ENCODE data around the gene KCNK4.

The KCNK4 gene

DNA sequence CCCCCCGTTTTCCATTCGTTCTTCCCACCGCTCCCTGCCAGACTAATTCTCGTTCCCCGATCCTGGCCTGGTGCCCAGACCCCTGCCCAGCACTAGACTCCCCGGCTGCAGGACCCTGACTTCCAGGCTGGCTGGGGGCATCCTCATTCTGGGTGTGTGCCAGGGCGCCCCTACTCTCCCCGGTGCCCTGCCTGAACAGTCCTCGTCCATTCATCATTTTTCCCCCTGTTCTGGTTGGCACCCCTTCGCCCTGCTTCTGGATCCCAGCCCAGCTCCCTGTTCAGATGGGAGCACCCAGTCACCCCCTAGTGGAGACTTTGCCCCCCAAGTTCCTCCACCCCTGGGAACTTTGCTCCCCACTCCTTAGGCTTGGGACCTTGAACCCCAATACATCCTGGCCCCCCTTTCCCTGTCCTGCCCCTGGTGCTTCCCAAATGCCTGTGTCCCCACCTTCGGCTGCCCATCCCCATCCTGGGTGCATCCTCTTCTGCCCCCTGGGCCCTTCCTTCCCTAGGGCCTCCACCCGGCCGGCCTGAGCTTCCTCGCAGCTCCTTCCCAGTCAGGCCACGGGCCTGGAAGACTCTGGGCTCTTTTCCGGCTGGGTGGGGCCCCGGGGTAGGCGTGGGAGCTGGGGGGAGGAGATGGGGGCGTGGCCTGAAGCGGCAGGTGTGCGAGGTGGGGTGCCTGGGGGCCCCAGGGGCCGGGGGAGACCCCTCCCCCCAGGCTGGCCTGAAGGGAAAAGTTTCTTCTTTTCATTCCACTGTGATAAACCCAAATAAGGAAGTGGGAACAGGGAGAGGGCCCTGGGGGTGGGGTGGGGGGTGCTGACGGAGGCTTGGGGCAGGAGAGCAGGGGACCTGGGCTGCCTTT is 38.9 kb upstream of the KCNK4 start:
- in situ Hi-C loops (cut with HindIII; ENCODE audit: low sequenced_read_pairs): loop anchor here (5.0 kb wide), 1 partner anchor 55 kb away; the partner anchor contains the start of gene ESRRA

- in situ Hi-C loops (cut with HindIII; ENCODE audit: low sequenced_read_pairs): loop anchor here (5.0 kb wide), 1 partner anchor 54 kb away; the partner anchor contains the start of gene ESRRA
Measured at GRCh38 chr11:64253043-64253442, 38.1 kb upstream of the KCNK4 start.

DNA sequence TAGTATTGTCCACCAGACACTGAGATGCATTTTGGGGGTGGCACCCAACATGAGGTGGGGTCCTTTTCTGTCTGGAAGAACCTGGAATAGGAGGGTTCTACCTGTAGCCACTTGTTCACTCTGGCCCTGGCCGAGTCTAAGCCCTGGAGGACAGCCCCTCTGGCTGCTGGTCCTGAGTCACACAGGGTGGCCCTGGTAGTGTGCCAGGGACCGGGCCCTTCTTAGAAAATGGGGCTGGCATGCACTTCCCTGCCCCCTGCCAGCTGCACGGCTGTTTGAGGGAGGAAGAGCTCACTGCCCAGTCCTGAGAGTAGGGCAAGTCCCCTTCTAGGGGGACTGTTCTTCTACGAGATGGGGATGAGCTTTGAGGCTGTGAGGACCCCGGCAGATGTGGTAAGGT is 37.6 kb upstream of the KCNK4 start:
- in situ Hi-C loops (cut with HindIII; ENCODE audit: low sequenced_read_pairs): loop anchor here (5.0 kb wide), 1 partner anchor 54 kb away; the partner anchor contains the start of gene ESRRA

GRCh38 chr11:64254326-64254725 is 36.8 kb upstream of the KCNK4 start:
- in situ Hi-C loops (cut with HindIII; ENCODE audit: low sequenced_read_pairs): loop anchor here (5.0 kb wide), 1 partner anchor 53 kb away; the partner anchor contains the start of gene ESRRA

- in situ Hi-C loops (cut with HindIII; ENCODE audit: low sequenced_read_pairs): no loop called here
Measured at GRCh38 chr11:64255135-64256128, 35.7 kb upstream of the KCNK4 start.

DNA sequence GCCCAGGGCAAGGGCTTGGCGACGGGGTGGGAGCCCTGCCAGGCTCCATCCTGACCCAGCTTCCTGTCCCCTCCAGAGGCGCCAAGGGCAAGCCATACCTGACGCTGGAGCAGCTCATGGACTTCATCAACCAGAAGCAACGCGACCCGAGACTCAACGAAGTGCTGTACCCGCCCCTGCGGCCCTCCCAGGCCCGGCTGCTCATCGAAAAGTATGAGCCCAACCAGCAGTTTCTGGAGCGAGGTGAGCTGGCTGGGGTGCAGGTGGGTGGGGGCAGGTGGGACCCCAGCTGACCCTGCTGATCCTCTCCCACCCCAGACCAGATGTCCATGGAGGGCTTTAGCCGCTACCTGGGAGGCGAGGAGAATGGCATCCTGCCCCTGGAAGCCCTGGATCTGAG is 34.8 kb upstream of the KCNK4 start:
- in situ Hi-C loops (cut with HindIII; ENCODE audit: low sequenced_read_pairs): no loop called here

DNA sequence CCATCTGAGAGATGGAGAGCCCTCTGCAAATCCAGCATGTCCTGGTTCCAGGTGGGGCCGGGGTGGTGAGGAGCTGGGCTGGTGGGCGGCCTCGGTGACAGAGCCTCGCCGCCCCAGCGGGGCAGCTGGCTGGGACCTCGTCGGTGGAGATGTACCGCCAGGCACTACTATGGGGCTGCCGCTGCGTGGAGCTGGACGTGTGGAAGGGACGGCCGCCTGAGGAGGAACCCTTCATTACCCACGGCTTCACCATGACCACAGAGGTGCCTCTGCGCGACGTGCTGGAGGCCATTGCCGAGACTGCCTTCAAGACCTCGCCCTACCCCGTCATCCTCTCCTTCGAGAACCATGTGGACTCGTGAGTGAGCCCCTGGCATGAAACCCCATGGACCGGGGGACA is 32.7 kb upstream of the KCNK4 start:
- in situ Hi-C loops (cut with HindIII; ENCODE audit: low sequenced_read_pairs): no loop called here

- in situ Hi-C loops (cut with HindIII; ENCODE audit: low sequenced_read_pairs): no loop called here
Measured at GRCh38 chr11:64258946-64259532, 32.1 kb upstream of the KCNK4 start.

DNA sequence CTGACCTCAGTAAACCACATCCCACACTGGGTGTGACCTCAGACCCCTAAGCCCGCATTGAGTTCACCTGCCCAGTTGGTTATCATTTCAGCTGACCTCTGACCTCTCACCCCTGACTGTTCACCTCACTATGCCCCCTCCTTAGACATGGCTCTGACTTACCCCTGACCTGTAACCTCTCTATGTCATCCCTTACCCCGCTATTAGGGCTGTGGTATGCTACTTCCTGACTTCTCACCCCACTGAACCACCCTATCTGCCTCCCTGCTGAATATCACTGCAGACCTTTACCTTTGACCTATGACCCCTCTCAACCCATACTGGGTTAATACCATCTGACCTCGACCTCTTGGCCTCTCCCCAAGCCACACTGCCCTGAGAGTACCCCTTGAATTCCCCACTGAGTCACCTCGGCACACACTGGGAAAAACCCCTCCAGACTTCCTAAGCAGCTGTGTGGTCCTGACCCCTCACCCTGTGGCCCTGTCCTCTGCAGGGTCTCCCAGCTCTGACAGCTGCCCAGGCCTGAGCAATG is 31.5 kb upstream of the KCNK4 start:
- in situ Hi-C loops (cut with HindIII; ENCODE audit: low sequenced_read_pairs): loop anchor here (5.0 kb wide), 1 partner anchor 52 kb away; the partner anchor contains the start of gene FERMT3

- in situ Hi-C loops (cut with HindIII; ENCODE audit: low sequenced_read_pairs): loop anchor here (5.0 kb wide), 1 partner anchor 53 kb away; the partner anchor contains the start of gene FERMT3
Measured at GRCh38 chr11:64260147-64260708, 30.9 kb upstream of the KCNK4 start.

DNA sequence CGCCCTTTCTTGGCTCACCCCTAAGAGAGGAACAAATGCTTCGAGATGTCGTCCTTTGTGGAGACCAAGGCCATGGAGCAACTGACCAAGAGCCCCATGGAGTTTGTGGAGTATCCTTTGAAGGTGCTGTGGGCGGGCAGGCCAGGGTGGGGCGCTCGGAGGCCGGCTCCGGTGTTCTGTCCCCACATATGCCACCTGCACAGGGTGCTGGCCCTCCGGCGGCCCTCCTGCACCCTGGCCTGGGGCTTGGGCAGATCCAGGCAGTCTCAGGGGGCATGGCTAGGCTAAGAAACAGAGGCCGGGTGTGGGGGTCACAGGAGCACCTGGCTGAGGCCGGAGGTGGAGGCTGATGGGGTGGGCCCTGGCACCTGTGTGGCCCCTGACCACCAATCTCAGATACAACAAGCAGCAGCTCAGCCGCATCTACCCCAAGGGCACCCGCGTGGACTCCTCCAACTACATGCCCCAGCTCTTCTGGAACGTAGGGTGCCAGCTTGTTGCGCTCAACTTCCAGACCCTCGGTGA is 29.5 kb upstream of the KCNK4 start:
- in situ Hi-C loops (cut with HindIII; ENCODE audit: low sequenced_read_pairs): loop anchor here (5.0 kb wide), 1 partner anchor 54 kb away; the partner anchor contains the start of gene FERMT3

DNA sequence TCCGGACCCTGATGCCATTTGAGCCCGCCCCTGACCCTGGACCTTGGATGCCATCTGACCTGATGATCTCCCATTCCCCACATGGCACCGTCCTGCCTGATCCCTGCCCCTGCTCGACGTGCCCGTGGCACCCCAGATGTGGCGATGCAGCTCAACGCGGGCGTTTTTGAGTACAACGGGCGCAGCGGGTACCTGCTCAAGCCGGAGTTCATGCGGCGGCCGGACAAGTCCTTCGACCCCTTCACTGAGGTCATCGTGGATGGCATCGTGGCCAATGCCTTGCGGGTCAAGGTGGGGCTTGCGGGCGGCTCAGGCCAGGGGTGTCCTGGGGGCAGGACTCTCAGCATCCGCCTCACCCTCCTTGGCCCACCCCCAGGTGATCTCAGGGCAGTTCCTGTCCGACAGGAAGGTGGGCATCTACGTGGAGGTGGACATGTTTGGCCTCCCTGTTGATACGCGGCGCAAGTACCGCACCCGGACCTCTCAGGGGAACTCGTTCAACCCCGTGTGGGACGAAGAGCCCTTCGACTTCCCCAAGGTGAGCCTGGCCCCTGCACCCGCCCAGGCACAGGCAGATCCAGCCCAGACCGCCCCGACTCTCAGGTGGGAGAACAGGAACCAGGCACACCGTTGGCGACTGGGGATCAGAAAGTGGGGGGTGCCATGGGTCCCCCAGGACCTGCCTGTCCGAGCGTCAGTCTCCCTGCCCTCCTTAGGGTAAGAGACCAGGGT is 28.7 kb upstream of the KCNK4 start:
- in situ Hi-C loops (cut with HindIII; ENCODE audit: low sequenced_read_pairs): loop anchor here (5.0 kb wide), 1 partner anchor 55 kb away; the partner anchor contains the start of gene FERMT3

DNA sequence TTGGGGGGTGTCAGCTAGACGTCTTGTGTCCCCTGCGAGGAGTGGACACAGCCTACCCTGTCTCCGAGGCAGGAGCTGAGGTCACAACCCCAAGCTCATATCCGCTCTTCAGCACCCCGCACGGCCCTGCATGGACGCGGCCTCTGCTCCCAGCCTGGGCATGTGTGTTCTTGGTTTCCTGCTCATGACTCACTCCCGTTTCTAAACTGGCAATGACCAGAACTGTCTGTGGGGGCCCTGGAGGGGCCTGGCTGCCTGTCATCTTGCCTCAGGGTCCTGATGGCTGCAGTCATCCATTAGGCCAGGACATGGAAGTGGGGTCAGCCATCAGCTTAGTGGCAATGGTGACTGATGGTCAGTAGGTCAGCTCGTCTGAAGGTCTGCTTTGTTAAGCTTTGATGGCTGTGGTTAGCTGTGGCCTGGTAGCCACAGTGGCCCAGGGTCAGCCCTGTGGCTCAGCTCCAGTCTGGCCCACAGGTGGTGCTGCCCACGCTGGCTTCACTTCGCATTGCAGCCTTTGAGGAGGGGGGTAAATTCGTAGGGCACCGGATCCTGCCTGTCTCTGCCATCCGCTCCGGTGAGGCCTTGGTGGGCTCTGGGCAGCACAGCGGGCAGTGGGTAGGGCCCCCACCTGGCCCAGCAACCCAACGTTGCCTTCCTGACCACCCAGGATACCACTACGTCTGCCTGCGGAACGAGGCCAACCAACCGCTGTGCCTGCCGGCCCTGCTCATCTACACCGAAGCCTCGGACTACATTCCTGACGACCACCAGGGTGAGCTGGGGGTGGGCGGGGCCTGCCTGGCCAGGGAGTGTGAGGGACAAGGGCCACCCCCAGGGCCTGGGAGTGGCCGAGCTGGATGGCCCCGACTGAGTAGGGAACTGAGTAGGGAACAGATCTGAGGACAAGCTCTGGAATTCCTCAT is 27.8 kb upstream of the KCNK4 start:
- in situ Hi-C loops (cut with HindIII; ENCODE audit: low sequenced_read_pairs): loop anchor here (5.0 kb wide), 1 partner anchor 56 kb away; the partner anchor contains the start of gene FERMT3

- in situ Hi-C loops (cut with HindIII; ENCODE audit: low sequenced_read_pairs): loop anchor here (5.0 kb wide), 1 partner anchor 57 kb away; the partner anchor contains the start of gene FERMT3
Measured at GRCh38 chr11:64263947-64264317, 27.2 kb upstream of the KCNK4 start.

DNA sequence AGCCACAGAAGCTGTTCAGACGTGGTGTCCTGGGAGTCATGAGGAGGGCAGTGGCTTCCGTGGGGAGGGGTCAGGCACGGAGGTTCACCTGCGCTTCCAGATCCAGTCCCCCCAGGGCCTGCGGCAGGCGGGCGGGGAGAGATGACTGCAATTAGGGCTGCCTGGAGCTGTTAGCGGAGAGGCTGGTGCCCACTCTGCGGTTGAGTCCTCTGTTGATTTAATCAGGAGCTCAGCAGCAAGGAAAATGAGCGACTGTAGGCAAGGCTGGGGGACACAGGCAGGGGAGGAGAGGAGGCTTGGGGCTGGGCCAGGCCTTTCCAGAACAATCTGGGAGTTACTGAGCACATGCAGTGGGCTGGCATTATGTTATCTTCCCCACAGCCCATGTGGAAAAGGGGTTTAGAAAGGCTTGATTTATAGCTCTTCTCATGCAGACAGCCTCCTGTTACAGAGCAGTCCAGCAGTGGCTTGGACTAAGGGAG is 26.7 kb upstream of the KCNK4 start:
- in situ Hi-C loops (cut with HindIII; ENCODE audit: low sequenced_read_pairs): loop anchor here (5.0 kb wide), 1 partner anchor 57 kb away; the partner anchor contains the start of gene FERMT3

- in situ Hi-C loops (cut with HindIII; ENCODE audit: low sequenced_read_pairs): no loop called here
Measured at GRCh38 chr11:64265176-64266160, 25.6 kb upstream of the KCNK4 start.
